Measurements from ENCODE around the gene ANXA10.

GRCh38 chr4:168134651-168135050 lies 42.3 kb downstream of the ANXA10 start:
- TF ChIP-seq, protein P1, sequence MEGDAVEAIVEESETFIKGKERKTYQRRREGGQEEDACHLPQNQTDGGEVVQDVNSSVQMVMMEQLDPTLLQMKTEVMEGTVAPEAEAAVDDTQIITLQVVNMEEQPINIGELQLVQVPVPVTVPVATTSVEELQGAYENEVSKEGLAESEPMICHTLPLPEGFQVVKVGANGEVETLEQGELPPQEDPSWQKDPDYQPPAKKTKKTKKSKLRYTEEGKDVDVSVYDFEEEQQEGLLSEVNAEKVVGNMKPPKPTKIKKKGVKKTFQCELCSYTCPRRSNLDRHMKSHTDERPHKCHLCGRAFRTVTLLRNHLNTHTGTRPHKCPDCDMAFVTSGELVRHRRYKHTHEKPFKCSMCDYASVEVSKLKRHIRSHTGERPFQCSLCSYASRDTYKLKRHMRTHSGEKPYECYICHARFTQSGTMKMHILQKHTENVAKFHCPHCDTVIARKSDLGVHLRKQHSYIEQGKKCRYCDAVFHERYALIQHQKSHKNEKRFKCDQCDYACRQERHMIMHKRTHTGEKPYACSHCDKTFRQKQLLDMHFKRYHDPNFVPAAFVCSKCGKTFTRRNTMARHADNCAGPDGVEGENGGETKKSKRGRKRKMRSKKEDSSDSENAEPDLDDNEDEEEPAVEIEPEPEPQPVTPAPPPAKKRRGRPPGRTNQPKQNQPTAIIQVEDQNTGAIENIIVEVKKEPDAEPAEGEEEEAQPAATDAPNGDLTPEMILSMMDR (conservative IDR thresholded peaks at IDR 0.05; ENCODE audit: low read depth, low read length) = no peak
- no peak for TF ChIP-seq EZH2phosphoT487 (IDR thresholded peaks at IDR 0.05; ENCODE audit: borderline replicate concordance, low read length)
- no peak for TF ChIP-seq EZH2 (IDR thresholded peaks at IDR 0.05; ENCODE audit: low read length, unreplicated experiment)

All from PC-3 (cell line).